ENCODE measurements around the gene PDE10A.

The PDE10A gene

GRCh38 chr6:165653607-165654006 is 9.4 kb downstream of the PDE10A start:
- DNase-seq = no peak

GRCh38 chr6:165653196-165653595 is 9.8 kb downstream of the PDE10A start:
- DNase-seq = no peak

- no peak for DNase-seq
These were observed 10.3 kb downstream of the PDE10A start for GRCh38 chr6:165652766-165653165.

- DNase-seq = no peak
These were observed 13.6 kb downstream of the PDE10A start for GRCh38 chr6:165649166-165650137.

- DNase-seq = no peak
These were observed 16.0 kb downstream of the PDE10A start for GRCh38 chr6:165647041-165647440.

GRCh38 chr6:165645919-165646318 is 17.1 kb downstream of the PDE10A start:
- no peak for DNase-seq

GRCh38 chr6:165644586-165645266 is 18.3 kb downstream of the PDE10A start:
- no peak for DNase-seq

GRCh38 chr6:165643015-165643414 is 20.0 kb downstream of the PDE10A start:
- no peak for DNase-seq

- DNase-seq = no peak
These were observed 21.3 kb downstream of the PDE10A start for GRCh38 chr6:165641672-165642156.

GRCh38 chr6:165640806-165641205 is 22.2 kb downstream of the PDE10A start:
- DNase-seq = no peak

- no peak for DNase-seq
These were observed 24.5 kb downstream of the PDE10A start for GRCh38 chr6:165638530-165638929.

GRCh38 chr6:165637586-165637985 is 25.5 kb downstream of the PDE10A start:
- DNase-seq = no peak

- no peak for DNase-seq
These were observed 26.5 kb downstream of the PDE10A start for GRCh38 chr6:165636402-165637048.

- no peak for DNase-seq
These were observed 27.1 kb downstream of the PDE10A start for GRCh38 chr6:165635965-165636364.

- DNase-seq = no peak
These were observed 28.8 kb downstream of the PDE10A start for GRCh38 chr6:165634101-165634880.

GRCh38 chr6:165632194-165632593 is 30.8 kb downstream of the PDE10A start:
- no peak for DNase-seq

GRCh38 chr6:165630544-165630953 is 32.5 kb downstream of the PDE10A start:
- no peak for DNase-seq

GRCh38 chr6:165628955-165629354 is 34.1 kb downstream of the PDE10A start:
- no peak for DNase-seq

GRCh38 chr6:165627366-165627765 is 35.7 kb downstream of the PDE10A start:
- no peak for DNase-seq

GRCh38 chr6:165626711-165627110 is 36.3 kb downstream of the PDE10A start:
- DNase-seq = no peak

- DNase-seq = no peak
These were observed 38.0 kb downstream of the PDE10A start for GRCh38 chr6:165624871-165625639.

- DNase-seq = no peak
These were observed 41.1 kb downstream of the PDE10A start for GRCh38 chr6:165621940-165622339.

Measured in NCI-H345 (cell line).